GM18867 (cell line): Measurements from ENCODE around the gene AGAP3.

ENCODE experiments used
- ATAC-seq: cut with Tn5 transposase; IDR thresholded peaks from one replicate; pipeline ENCODE4 v1.9.1; 2021; ENCODE audit warnings: mild to moderate bottlenecking, moderate library complexity; ENCODE audit not compliant: unreplicated experiment

The AGAP3 gene

DNA sequence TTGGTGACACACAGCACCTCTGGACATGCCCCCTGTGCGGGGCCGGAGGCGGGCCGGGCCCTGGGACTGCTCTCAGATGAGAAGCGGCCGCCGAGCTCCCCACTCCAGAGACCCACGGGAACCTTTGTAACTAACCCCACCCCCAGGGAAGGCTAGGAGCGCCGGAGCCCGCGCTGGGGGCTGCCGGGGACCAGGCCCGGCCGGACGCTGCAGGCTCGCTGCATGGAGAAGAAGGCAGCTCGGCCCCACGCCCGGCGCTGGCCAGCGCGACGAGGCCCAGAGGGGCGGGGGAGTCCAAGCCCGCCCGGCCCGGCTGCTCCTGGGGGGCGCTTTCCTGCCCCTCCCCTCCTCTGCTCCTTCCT is 36.5 kb downstream of the AGAP3 start:
- ATAC-seq, result no peak

DNA sequence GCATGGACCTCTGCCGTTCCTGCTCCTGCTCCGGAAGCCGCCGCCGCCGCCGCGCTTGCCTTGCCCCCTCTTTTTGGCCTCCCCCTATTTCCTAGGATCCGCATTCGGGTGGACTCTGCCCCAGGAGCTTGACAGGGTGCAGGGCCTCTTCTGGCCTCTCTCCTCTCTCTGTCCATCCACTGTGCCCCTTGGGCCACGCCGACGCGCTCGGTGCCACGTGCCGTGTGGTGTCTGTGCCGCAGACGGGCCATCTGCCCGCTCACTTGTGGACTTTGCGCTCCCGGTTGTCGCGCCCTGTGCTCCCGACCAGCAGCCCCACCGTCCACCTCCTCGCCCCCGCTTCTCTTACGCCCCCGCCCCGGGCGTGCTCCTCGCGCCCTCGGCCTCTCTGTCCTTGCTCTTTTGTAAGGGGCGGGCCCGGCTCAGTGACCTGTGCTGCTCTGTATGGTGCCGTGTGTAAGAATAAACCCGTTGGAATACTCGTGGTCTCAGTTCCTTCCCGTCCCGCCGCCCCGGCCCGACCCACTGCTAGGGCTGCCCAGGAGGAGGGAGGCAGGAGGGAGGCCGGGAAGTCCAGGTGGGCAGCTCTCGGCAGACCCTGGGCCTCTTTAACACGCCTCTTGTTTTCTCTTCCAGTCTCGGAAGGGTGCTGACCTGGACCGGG is 37.0 kb downstream of the AGAP3 start:
- no peak for ATAC-seq

DNA sequence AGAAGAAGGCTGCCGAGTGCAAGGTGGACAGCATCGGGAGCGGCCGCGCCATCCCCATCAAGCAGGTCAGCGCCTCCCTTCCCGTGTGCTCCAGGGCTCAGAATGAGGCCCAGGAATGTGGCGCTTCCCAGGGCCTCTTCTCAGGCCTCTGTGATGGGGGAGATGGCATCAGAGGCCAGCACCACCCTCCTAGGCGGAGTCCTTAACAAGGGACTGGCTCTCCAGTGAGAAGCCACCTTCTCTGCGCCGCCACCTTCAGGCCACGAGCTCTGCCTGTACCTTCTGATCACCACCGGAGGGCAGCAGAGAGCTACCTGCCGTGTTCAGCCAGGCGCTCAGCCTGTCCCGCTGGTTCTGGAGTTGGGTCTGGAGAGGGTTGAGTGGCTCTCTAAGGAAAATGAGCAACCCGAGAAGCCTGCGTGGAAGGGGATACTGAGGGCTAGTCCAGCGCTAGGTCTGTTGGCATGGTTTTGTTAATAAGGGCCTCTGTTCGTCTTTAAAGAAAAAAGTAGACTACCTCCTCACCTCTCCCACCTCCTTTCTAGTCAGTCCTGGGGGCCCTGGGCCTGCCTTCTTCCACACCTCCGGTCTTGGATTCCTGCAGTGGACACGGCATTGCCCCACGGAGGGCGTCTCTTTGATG is 37.7 kb downstream of the AGAP3 start:
- ATAC-seq, result peak; percentile 82

DNA sequence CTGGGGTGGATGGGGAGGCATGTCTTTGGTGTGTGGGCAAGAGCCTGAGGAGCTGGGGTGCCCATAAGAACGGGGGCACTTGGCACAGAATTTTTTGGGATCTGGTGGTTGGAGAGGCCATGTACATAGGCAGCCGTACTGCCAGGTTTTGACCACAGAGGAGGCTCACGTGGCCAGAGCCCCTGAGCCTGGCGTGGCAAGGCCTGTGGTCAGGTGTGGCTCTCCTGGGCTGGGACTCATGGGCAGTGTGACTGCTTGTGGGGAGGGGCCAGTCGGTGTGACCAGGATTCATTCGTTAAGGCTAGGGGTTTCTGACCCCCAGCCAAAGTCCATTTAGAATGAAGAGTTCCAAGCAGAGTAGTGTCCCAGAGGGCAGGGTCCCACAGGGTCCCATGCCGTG is 38.2 kb downstream of the AGAP3 start:
- no peak for ATAC-seq

DNA sequence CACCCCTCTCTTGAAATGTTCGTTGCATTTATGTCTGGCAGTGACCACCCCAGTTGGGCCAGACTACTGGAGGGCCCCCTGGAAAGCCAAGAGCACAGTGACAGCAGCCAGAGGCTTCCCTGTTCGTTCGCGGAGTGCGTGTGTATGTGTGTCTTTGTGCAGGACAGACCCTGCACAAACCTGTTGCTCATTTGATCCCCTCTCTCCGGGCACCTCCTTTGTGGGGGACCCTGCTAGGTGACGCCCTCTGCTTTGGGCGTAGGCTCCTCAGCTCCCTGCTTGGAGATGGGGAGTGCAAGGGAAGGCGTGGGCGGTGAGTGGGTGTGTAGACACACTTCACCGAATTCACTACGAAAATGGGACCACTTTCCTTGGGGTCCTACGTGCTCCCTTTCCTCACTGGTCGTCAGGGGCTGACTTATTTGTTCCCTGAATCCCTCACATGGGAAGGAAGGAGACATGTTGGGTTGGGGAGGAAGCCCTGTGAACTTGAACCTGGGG is 38.7 kb downstream of the AGAP3 start:
- no peak for ATAC-seq

DNA sequence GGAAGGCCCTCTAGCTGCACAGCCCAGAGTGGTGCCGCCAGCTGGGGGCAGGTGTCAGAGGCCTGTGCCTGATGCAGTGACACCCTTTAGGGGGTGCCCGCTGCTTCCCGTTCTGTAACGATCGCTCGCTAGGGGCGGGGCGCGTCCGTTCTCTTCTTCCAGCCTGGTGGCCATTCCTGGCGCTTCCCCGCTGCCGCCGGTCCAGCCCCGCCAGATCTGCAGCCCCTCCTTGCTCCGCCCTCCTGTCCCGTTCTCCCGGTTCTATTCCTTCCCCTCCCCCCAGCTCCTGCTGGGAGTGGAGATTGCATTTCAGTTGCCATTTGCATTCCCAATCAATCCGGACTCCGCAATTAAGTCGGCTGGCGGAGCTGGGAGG is 39.2 kb downstream of the AGAP3 start:
- ATAC-seq, result no peak

DNA sequence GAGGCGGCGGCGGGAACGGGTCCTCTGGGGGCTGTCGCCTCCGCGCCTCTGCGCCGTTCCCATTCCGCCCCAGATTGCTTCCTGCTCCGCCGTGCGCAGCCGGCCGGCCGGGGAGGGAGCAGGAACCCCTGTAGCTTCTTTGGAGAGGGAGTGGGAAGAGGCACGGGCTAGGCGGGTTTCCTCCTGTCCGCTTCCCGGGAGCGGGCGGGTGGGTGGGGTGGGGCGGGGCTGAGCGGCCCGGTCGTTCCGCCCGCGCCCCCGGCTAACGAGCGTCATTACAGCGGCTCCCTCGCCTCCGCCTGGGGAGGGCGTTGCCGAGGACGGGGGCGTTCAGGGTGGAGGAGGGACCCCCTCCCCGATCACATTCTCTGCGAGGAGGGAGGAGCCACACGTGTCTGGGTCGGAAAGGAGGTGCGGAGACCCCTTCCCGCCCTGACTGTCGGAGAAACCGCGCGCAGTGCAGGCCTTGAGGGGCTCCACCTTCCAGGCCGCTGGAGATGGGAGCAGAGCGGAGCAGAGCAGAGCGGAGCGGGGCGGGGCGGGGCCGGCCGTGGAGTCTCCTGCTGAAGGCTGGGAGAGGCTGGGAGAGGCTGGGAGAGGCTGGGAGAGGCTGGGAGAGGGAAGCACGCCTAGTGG is 39.7 kb downstream of the AGAP3 start:
- ATAC-seq, result no peak

DNA sequence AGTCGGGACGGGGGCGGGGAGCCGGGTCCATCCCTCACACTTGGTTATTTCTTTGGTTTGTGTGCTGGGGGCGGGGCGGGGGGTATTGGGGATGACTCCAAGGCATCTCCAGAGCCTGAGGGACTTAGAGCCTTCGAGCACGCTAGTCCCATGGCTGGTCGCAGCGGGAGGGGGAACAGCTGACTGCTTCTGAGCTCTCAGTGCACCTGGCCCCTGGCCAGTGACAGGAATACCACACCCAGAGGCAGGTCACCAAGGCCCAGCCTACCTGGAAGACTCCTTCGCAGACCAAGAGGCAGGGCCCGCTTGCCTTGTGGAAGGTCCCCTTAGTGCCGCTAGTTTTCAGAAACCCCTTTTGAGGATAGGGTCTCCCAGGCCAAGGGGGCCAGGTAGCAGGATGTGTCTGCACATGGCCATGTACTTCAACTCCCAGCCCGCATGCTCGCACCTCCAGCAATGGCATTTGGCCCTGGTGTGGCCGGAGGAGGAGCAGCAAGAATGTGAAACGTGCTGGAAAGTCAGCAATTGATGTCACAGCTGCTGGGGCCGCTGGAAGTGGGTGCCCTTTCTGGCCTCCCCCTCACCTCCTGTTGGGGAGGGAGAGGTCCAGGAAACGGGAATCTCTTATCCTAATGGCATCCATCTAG is 40.3 kb downstream of the AGAP3 start:
- ATAC-seq, result no peak

DNA sequence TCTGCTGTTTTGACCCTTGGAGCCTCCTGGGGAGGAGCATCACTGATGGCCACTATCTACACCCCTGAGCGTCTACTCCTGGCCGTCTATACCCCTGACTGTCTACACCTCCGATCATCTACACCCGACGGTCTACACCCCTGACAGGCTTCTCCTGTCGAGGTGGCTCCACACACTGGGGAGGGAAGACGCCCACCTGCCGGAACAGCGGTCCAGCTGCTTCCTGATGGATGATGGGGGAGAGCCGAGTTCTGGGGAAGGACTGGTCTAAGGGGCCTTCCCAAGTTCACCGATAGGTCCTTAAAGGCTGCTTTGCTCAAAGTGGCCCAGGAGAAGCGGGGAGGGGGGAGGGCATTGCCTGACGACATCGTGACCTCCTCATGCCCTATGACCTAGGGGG is 41.9 kb downstream of the AGAP3 start:
- ATAC-seq, result no peak

DNA sequence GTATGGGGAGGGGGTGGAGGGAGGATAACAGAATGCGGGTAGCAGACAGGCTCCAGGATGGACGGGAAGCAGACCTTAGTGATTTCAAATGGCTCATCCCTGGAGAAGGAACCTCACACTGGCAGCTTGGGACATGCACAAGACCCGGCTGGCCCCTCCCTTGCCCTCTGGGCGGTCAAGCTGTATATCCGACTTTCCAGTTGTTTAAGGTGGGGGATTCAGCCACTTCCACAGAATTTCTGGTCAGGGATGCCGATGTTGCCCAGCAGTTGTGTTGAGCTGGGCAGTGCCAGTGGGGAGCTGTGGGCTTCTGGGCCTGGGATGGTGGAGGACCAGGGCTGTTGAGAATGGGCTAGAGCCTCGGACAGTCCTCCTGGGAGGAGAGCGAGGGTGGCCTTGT is 42.4 kb downstream of the AGAP3 start:
- ATAC-seq, result no peak

DNA sequence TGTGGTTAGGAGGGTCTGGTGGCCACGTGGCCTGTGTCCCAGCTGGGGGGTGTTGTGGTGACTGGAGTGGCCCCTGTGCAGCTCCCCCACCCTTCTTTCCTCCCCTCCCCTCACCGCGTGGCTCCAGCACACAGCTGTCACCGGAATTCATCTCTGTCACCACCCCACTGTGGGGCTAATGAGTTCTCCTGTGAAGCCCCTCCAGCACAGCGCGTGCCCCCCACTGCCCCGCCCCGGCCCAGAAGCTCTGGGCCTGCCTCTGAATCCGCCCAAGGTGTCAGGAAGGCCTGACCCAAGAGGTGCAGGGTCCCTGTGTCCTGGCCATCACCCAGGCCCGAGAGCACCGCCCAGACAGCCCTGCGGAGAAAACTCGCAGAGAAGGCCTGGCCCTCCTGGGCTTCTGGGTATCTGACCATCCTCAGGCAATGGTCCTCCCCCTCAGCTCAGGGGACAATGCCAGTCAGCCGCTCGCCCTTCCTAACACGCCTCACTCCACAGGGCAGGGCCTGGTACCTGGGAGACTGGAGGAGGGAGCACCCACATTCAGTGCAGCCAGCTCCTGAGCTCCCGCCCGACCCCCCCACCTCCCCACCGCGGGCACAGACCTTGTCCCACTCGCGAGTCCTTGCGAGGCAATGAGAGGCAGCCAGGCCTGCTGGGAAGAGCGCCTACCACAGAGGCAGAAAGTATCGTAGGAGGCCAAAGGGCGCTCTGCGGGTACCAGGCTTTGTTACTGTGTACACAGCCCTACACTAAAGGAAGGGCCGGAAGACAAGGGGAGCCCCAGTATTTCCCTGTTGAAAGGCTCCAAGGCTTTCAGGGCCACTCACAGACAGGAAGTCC is 43.1 kb downstream of the AGAP3 start:
- no peak for ATAC-seq

DNA sequence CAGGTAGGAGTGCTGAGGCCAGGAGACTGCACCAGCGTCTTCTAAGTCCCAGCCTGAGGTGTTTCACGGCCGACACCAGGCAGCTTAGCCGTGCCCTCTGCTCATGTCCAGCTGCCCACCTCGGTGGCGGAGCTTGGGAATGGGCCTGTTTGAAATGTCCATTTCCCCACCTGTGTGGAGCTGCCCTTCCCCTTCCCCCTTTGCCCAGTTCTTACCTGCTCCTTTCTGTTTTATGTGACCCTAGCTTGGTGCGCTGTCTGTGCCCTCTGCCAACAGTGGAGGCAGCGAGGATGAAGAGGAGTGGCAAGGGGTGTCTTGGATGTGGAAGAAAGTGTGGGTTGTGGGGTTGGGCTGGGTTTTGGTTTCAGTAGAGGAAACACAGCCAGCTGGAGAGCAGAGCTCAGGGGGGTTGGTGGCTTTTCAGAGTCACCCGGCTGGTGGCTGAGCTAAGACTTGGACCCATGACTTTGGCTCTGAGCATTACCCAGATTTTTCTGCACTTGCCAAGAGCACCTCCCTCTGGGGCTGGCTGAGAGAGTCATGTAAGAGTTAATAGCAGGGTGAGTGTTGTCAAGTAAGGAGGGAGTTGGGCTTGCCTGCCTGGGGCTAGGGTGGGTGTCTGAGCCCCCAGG is 43.8 kb downstream of the AGAP3 start:
- ATAC-seq, result no peak

DNA sequence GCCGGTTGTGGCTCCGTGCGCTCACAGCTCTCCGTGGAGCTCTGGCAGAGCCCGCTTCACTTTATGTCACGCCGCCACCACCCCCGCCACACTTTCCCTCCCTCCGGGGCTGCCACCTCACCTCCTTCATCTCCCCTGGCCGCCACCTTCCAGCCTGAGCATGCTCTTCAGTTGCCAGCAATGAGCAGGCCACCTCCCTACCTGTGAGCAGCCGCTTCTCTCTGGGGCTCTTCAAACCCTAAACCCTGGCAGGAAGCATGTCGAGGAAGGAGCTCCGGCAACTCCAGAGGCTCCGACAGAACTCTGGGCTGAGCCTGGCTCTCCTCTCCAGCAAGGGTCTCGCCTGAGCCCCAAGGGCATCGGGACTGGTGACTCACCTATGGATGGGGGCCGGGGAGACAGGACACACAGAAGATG is 44.5 kb downstream of the AGAP3 start:
- no peak for ATAC-seq

DNA sequence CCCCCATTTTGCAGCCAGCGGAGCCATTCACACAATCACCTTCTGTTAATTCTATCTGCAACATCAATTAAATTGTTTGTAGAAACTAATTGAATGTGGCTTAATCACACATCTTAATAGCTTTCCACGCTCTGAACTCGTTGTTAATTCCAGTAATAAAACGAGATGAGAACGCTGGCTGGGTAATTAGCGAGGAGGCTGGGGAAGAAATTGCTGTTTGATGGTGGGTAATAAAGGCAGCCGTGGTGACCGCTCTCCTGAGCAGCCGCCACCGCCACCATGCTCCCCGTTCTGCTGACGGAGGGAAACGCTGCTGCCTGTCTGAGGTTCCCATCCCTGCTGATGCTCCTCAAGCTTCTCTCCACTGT is 44.9 kb downstream of the AGAP3 start:
- no peak for ATAC-seq

DNA sequence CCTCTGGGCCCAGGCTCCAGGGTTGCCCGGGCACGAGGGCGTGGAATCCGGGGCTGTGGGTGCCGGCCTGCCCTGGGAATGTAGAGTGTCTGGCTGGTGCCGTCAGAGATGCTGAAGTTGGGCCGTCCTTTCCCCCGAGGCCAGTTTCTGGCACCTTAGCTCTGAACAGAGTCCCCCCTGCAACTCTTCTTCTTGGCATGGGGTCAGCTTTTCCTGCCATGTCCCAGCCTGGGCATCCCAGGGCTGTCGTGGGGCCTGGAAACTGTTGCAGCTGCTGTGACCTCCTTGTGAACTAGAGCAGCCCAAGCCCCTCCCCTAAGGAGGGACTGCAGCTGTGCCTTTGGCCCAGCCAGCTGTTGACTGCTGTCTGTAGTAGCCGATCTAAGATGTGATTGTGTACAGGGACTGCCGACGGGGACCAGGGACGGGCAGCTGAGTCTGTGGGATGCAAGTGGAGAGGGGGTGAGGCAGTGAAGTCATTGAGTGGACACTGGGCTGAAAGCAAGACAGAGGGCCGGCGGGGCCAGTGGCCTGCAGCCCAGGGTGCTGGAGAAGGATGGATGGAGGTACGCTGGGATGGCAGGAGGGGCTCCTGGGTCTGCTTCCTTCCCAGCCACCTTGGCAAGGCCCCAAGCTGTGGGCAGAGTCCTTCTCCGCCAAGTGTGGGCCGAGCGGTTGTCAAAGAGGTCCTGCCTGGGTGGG is 45.5 kb downstream of the AGAP3 start:
- no peak for ATAC-seq

DNA sequence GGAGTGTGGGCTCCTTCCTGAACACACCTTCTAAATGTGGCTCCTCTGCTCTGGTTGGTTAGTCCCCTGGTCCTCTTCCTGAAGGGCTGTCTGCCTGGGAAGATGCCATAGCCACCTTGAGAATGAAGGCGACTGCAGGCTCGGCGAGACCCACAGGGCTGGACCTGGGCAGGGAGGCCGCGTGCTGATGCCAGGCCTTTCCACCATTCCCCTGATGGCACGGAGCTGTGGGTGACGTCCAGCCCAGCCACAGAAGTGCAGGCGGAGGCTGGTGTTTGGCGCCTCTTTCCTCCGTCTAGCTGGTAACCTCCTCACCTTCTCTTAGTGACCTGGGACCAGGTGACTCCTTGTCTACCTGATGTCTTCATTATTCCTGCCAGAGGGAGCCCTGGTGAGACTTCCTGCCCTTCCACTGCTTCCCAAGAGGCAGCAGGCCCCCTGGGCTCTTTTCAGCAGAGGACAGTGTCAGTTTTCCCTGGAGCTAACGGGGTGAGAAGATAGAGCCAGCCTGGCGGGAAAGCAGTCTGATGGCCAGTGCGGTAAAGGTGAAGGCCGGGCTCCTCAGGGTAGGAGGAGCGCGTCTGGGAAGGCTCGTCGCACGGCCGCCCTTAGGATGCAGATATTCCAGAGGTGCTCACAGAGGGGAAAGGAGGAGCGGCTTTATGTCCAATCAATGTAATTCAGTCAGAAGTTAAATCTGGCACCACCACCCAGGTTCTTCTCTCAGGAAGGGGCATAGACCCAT is 46.4 kb downstream of the AGAP3 start:
- ATAC-seq, result no peak

DNA sequence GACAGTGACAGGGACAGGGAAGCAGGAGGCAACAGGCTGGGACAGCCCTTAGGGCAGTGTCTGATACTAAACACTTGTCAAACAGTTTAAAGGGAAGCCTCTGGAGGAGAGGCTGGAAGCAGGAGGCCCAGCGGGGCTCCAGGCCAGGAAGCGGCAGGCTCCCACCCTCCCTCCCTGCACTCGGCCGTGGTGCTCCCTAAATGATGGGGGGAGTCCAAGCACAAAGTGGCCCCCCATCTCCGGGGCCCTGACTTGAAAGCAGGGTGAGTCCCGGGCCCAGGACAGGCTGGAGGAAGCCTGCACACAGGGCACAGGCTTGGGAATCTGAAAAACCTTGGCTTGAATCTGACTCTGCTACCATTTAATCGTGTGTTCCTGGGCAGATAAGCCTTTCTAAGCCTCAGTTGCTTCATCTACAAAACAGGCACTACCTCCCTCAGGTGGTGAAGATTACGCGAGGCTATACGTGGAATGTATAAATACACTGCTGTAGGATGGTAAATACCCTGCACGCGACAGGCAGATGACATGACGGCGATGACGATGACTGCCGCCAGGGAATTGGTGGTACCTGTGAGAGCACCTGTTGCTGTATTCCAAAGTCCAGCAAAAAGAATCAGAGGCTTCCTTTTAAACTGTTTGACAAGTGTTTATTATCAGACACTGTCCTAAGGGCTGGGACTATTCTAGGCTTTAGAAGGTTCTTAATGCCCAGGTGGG is 47.2 kb downstream of the AGAP3 start:
- ATAC-seq, result no peak

DNA sequence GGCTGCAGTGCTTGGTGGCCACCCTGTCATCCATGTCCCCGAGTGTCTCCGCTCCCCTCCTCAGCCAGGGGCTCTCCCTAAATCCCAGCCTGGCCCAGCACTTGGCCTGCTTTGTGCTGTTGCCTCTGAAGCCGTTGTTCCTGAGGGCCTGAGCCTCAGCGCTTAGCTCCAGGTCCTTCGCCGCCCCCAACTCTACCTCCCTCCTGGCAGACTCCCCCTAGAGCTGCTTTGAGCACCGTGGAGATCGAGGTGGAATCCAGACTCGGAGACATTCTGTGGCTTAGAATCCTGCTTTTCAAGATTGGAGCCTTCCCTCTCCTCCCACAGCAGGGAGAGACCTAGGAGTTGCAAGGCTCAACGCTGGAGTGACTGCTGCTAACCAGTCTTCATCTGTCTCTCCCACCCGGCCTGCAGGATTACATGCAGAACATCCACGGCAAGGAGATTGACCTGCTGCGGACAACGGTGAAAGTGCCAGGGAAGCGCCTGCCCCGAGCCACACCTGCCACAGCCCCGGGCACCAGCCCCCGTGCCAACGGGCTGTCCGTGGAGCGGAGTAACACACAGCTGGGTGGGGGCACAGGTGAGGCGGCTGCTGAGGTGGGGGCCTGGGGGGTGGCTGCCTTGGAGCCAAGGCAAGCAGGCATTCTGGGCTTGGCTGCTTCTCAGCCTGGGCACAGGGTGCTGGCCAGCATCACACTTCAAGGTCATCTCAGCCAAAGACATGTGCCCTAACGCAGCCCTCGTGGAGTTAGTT is 47.9 kb downstream of the AGAP3 start:
- no peak for ATAC-seq
